K562 (cell line): ENCODE measurements around the gene SPNS2. TPM values are rescaled to one million over a fixed set of nuclear protein-coding genes. Genes with fewer than 3 reads are reported as not detected.

Experiments used
- ATAC-seq: fragments of 200-7000 bp; cut with Tn5 transposase; 3 replicates; pipeline ENCODE4 v1.9.1; 2020; ENCODE audit warnings: moderate library complexity
- BruUV-seq: library from RNA; stranded (reverse); fragments of 400-500 nt; replicated peaks from 2 replicates; lab custom pipeline; 2021; lab: Mats Ljungman, UMichigan
- CTCF ChIA-PET: fragments of 300-600 bp; formaldehyde crosslinking; extraction: SDS; loops from one replicate; lab custom pipeline; 2021; ENCODE audit warnings: low intra/inter-chr PET ratio; lab: Yijun Ruan, JAX
- POLR2A ChIA-PET: fragments of 300-600, 350-650 bp; sonication (Branson Sonifier 250); formaldehyde crosslinking; extraction: SDS; loops from one replicate; lab custom pipeline; 2021; ENCODE audit warnings: antibody characterized with exemption, inconsistent platforms; lab: Yijun Ruan, JAX
- DNase-seq, 4 experiments: peaks; one replicate each; pipeline versions ENCODE4 v3.0.0 to v3.0.0-alpha.2; 2011 to 2018; ENCODE audit warnings: low spot score in 3 of 4, mixed read lengths in 3 of 4; ENCODE audit errors: extremely low read depth in 1 of 4
- FAIRE-seq: peaks from 2 replicates; lab custom pipeline; 2011; peaks lifted over from hg19 to GRCh38; lab: Jason Lieb, UNC
- H2AFZ ChIP-seq: 2 replicates; pipeline ENCODE4 v1.6.0; 2011; ENCODE audit warnings: low read depth, low read length, control low read depth, inconsistent platforms
- H3K27ac ChIP-seq: fragments of 200-600 bp; 3 replicates; pipeline ENCODE4 v1.8.0; 2011; ENCODE audit warnings: low read depth, mild to moderate bottlenecking, control low read depth, inconsistent platforms, low read length, moderate library complexity, mixed read lengths; ENCODE audit errors: extremely low read depth
- H3K27me3 ChIP-seq, 2 experiments: fragments of 300-600 bp in 1 of 2; 2 replicates in 1 of 2; 3 replicates in 1 of 2; pipeline versions ENCODE4 v1.6.0 to v1.8.0; 2011; ENCODE audit warnings: inconsistent platforms in 2 of 2, low read length in 2 of 2, mild to moderate bottlenecking in 1 of 2, mixed read lengths in 1 of 2, moderate library complexity in 1 of 2; ENCODE audit not compliant: control insufficient read depth in 2 of 2, insufficient read depth in 2 of 2
- H3K36me3 ChIP-seq: fragments of 300-600 bp; 3 replicates; pipeline ENCODE4 v1.8.0; 2011; ENCODE audit warnings: mild to moderate bottlenecking, low read length, inconsistent platforms; ENCODE audit not compliant: control insufficient read depth, insufficient read depth
- H3K4me1 ChIP-seq, 2 experiments: fragments of 200-600 bp in 1 of 2; replicated peaks in 1 of 2; 2 replicates in 1 of 2; 3 replicates in 1 of 2; pipeline versions ENCODE4 v1.5.1 to v1.8.0; 2011; ENCODE audit warnings: inconsistent platforms in 2 of 2, low read length in 2 of 2, mild to moderate bottlenecking in 1 of 2, mixed read lengths in 1 of 2, moderate library complexity in 1 of 2; ENCODE audit not compliant: control insufficient read depth in 2 of 2, insufficient read depth in 2 of 2
- H3K4me2 ChIP-seq: 2 replicates; pipeline ENCODE4 v1.6.1; 2011; ENCODE audit warnings: low read length, control low read depth, inconsistent platforms, mixed read lengths; ENCODE audit not compliant: insufficient read depth
- H3K4me3 ChIP-seq: fragments of 200-600 bp; sonication (generic), shearing (Covaris generic); 2 replicates; pipeline ENCODE4 v1.5.1; 2016; ENCODE audit warnings: control low read depth, inconsistent platforms
- H3K79me2 ChIP-seq: fragments of 200-600 bp; 3 replicates; pipeline ENCODE4 v1.8.0; 2011; ENCODE audit warnings: low read length, inconsistent platforms; ENCODE audit not compliant: control insufficient read depth, insufficient read depth
- H3K9ac ChIP-seq, 2 experiments: 2 replicates each; pipeline versions ENCODE4 v1.6.0 to v1.6.1; 2011; ENCODE audit warnings: low read depth in 2 of 2, low read length in 2 of 2, control low read depth in 1 of 2, inconsistent platforms in 1 of 2, mild to moderate bottlenecking in 1 of 2, mixed read lengths in 1 of 2; ENCODE audit not compliant: insufficient read depth in 1 of 2
- H3K9me1 ChIP-seq: one replicate; pipeline ENCODE4 v1.6.0; 2011; ENCODE audit warnings: inconsistent platforms, mild to moderate bottlenecking, low read length, moderate library complexity; ENCODE audit not compliant: control insufficient read depth, insufficient read depth
- H3K9me3 ChIP-seq: replicated peaks from 2 replicates; pipeline ENCODE4 v1.5.1; 2011; ENCODE audit warnings: low read depth, low read length, inconsistent platforms; ENCODE audit not compliant: control insufficient read depth, insufficient read depth
- H4K20me1 ChIP-seq: replicated peaks from 2 replicates; pipeline ENCODE4 v1.6.1; 2011; ENCODE audit warnings: low read length, inconsistent platforms, mixed read lengths; ENCODE audit not compliant: control insufficient read depth, insufficient read depth
- HMGXB4 ChIP-seq: sonication (generic); formaldehyde crosslinking; IDR thresholded peaks from 2 replicates; pipeline ENCODE4 v1.8.1; 2023; ENCODE audit warnings: mild to moderate bottlenecking, missing genetic modification reagents
- MCM2 ChIP-seq: fragments of 450-650 bp; IDR thresholded peaks from 2 replicates; pipeline ENCODE4 v1.6.1; 2017; ENCODE audit warnings: low read depth, mild to moderate bottlenecking
- MEF2A ChIP-seq: IDR thresholded peaks from 2 replicates; pipeline ENCODE4 v1.6.1; 2011; ENCODE audit warnings: low read depth, mild to moderate bottlenecking, low read length, moderate library complexity; ENCODE audit not compliant: control insufficient read depth
- MEIS2 ChIP-seq: fragments of 450-650 bp; IDR thresholded peaks from 2 replicates; pipeline ENCODE4 v1.6.1; 2014; ENCODE audit warnings: mild to moderate bottlenecking; ENCODE audit not compliant: partially characterized antibody
- NFRKB ChIP-seq: fragments of 450-650 bp; IDR thresholded peaks from 2 replicates; pipeline ENCODE4 v1.6.1; 2016; ENCODE audit warnings: low read depth
- OTX1 ChIP-seq: fragments of 450-650 bp; formaldehyde crosslinking; IDR thresholded peaks from 2 replicates; pipeline ENCODE4 v1.4.0; 2022; ENCODE audit warnings: mild to moderate bottlenecking
- PRDM10 ChIP-seq: fragments of 450-650 bp; IDR thresholded peaks from 2 replicates; pipeline ENCODE4 v1.6.1; 2018; ENCODE audit not compliant: partially characterized antibody
- PURB ChIP-seq: sonication (generic); formaldehyde crosslinking; IDR thresholded peaks from 2 replicates; pipeline ENCODE4 v1.9.0; 2021; ENCODE audit warnings: low read depth, mild to moderate bottlenecking, missing genetic modification reagents
- SIRT6 ChIP-seq: IDR thresholded peaks from one replicate; pipeline ENCODE4 v1.6.1; 2012; ENCODE audit warnings: low read depth, mild to moderate bottlenecking, control low read depth, inconsistent platforms, low read length, moderate library complexity
- ZNF23 ChIP-seq: fragments of 250-450 bp; sonication (Bioruptor Pico); IDR thresholded peaks from 2 replicates; pipeline ENCODE4 v1.4.0; 2020; ENCODE audit warnings: mild to moderate bottlenecking
- ZNF316 ChIP-seq: fragments of 450-650 bp; IDR thresholded peaks from 2 replicates; pipeline ENCODE4 v1.6.1; 2016
- ZNF354B ChIP-seq: fragments of 250-450 bp; sonication (Bioruptor Pico); IDR thresholded peaks from 2 replicates; pipeline ENCODE4 v1.4.0; 2020
- ZNF507 ChIP-seq: conservative IDR thresholded peaks from 2 replicates; pipeline ENCODE4 v1.6.1; 2017; ENCODE audit warnings: missing genetic modification characterization, missing compliant biosample characterization
- ZNF740 ChIP-seq, 3 experiments: fragments of 200-800 bp in 1 of 3; sonication (Bioruptor generic) in 1 of 3; sonication (generic) in 1 of 3; formaldehyde crosslinking in 1 of 3; IDR thresholded peaks; 2 replicates each; pipeline versions ENCODE4 v1.6.1 to v1.8.0; 2016 to 2022; ENCODE audit warnings: mild to moderate bottlenecking in 2 of 3, missing compliant biosample characterization in 2 of 3, missing genetic modification characterization in 2 of 3, missing genetic modification reagents in 1 of 3
- WGBS: fragments of 100-300 bp; shearing (Covaris generic); methylation state at CpG from one replicate; pipeline ENCODE4 v1.1.6; 2016; ENCODE audit warnings: low coverage, mixed read lengths; ENCODE audit not compliant: insufficient coverage; ENCODE audit errors: missing lambda C conversion rate; 5-methylcytosine and 5-hydroxymethylcytosine counted together
- in situ Hi-C: fragments of 300-500 bp; cut with MboI; formaldehyde crosslinking; loops from 4 replicates; pipeline ENCODE4 v1.15.0; 2018; ENCODE audit warnings: inconsistent platforms, mixed read lengths
- intact Hi-C: fragments of 100-400 bp; cut with micrococcal nuclease; formaldehyde crosslinking; loops from 2 replicates; pipeline ENCODE4 v1.14.2; 2022
- polyA plus RNA-seq, 8 experiments: library from polyadenylated mRNA; depleted of rRNA in 4 of 8; stranded (reverse) in 5 of 8; unstranded in 3 of 8; fragments of >200 nt; fragmentation: Nextera tagmentation in 2 of 8; fragmentation: Illumina TruSeq in 1 of 8; extraction: Ambion mirVana in 2 of 8; extraction: Trizol in 1 of 8; gene quantifications; 2 replicates each; pipeline versions ENCODE4 v1.2.1 to v1.2.3, GENCODE V29; 2011 to 2014; ENCODE audit warnings: inconsistent platforms in 1 of 8, missing spikeins in 1 of 8
- total RNA-seq, 7 experiments: library from RNA; depleted of rRNA in 6 of 7; stranded (reverse); fragments of >200 nt in 6 of 7; fragmentation: Illumina TruSeq in 2 of 7; extraction: Trizol in 2 of 7; gene quantifications; 2 replicates each; pipeline versions ENCODE4 v1.2.1 to v1.2.3, GENCODE V29; 2011 to 2021; ENCODE audit warnings: low replicate concordance in 1 of 7
- TF ChIP-seq, protein P1 (sequence below), 2 experiments: IDR thresholded peaks; 2 replicates each; pipeline ENCODE4 v1.6.1; 2012; ENCODE audit warnings: improper control_type of control experiment in 2 of 2, low read depth in 2 of 2, low read length in 2 of 2, borderline replicate concordance in 1 of 2

Gene SPNS2
- total and polyA plus RNA-seq, 9 of the 15 experiments (the other 6 are each of a cell fraction or from before 2014, with no cell fraction given): 0.06 TPM; not detected in 8

DNA sequence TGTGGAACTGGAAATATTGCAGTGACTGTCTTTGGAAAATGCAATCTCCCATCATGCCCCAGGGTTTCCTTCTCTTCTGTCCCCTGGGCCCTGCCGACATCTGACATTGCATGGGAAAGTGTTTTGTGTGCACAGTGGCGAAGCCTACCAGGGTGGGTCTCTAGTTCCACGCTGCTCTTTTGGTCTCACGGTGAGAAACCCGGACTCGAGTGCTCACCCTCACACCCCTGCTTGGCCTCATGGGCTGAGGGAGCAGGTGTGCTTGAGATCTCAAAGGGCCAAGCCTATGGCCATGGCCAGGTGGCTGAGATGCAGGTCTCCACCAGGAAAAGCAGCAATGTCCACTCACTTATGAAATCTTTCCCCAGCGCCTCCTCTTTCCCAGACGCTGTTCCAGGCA, 32.9 kb upstream of the SPNS2 start:
- Histone ChIP-seq H3K36me3 (no peaks in the 10 kb centered on the region), H3K4me2 (no peak overlapping the region), H4K20me1 (no peaks in the 10 kb centered on the region), H3K9me1 (no peaks in the 10 kb centered on the region), H3K9ac (no peak overlapping the region), H3K9me3 (no peaks in the 10 kb centered on the region), H3K27me3 (peaks cover 0 to 19% of the 10 kb centered on the region in 2 experiments; a peak in 3 of 5 replicates), H3K79me2 (no peaks in the 10 kb centered on the region), H3K4me3 (no peak overlapping the region), H2AFZ (no peak overlapping the region), H3K27ac (no peak overlapping the region), H3K4me1 (no peaks in the 10 kb centered on the region; a peak in 1 of 5 replicates)
- BruUV-seq: no TSS peak
- ATAC-seq (no peak), DNase-seq (no peak), FAIRE-seq (no peak)
- intact Hi-C loops: no loop called here
- in situ Hi-C loops: no loop called here
- CTCF ChIA-PET: no interaction called here
- 7% methylated on average over 8 of the region's 8 CpGs for WGBS
- POLR2A ChIA-PET: no interaction called here
- TF ChIP-seq ZNF316 (no peak), ZNF507 (no peak), NFRKB (no peak), OTX1 (CRISPR knock-in tag) (no peak), MCM2 (no peak), MEIS2 (no peak), ZNF354B (CRISPR knock-in tag) (no peak), PURB (CRISPR knock-in tag) (no peak), HMGXB4 (CRISPR knock-in tag) (no peak), ZNF23 (CRISPR knock-in tag) (no peak), ZNF740 (CRISPR knock-in tag; IDR thresholded peaks at IDR 0.05) (no peak), ZNF740 (tag; IDR thresholded peaks at IDR 0.05) (no peak), MEF2A (no peak), SIRT6 (no peak), PRDM10 (no peak)
- TF ChIP-seq, protein P1, sequence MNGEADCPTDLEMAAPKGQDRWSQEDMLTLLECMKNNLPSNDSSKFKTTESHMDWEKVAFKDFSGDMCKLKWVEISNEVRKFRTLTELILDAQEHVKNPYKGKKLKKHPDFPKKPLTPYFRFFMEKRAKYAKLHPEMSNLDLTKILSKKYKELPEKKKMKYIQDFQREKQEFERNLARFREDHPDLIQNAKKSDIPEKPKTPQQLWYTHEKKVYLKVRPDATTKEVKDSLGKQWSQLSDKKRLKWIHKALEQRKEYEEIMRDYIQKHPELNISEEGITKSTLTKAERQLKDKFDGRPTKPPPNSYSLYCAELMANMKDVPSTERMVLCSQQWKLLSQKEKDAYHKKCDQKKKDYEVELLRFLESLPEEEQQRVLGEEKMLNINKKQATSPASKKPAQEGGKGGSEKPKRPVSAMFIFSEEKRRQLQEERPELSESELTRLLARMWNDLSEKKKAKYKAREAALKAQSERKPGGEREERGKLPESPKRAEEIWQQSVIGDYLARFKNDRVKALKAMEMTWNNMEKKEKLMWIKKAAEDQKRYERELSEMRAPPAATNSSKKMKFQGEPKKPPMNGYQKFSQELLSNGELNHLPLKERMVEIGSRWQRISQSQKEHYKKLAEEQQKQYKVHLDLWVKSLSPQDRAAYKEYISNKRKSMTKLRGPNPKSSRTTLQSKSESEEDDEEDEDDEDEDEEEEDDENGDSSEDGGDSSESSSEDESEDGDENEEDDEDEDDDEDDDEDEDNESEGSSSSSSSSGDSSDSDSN (IDR thresholded peaks at IDR 0.05; ENCODE audit: borderline replicate concordance in 1 of 2, low read depth in 2 of 2, low read length in 2 of 2): no peak
